Prostate gland (tissue), 2 donors: ENCODE data around the gene KCNJ15. TPM values are rescaled to one million over a fixed set of nuclear protein-coding genes. Genes with fewer than 3 reads are reported as not detected.
A peak's percentile ranks its signal among the peaks of the same experiment; 100 is the strongest.
"Not testable (repeated sequence)": the region's sequence is repeated elsewhere in the genome, so short reads cannot be mapped to it uniquely, and the experiment has no call there.

Source experiments
- DNase-seq: peaks from one replicate; pipeline ENCODE4 v3.0.0-alpha.2; 2019; ENCODE audit warnings: low spot score
- H3K27ac ChIP-seq, 2 donors: fragments of 200-600 bp; sonication (generic); 2 replicates each; pipeline ENCODE4 v1.5.1; 2017 to 2019
- H3K27me3 ChIP-seq: fragments of 200-600 bp; sonication (generic); replicated peaks from 2 replicates; pipeline ENCODE4 v1.5.1; 2019; ENCODE audit not compliant: insufficient read depth
- H3K36me3 ChIP-seq, 2 donors: fragments of 200-600 bp; sonication (generic); 1 replicate in 1 of 2; 2 replicates in 1 of 2; pipeline versions ENCODE4 v1.5.1 to v1.8.1; 2017 to 2019
- H3K4me1 ChIP-seq: fragments of 200-600 bp; sonication (generic); replicated peaks from 2 replicates; pipeline ENCODE4 v1.5.1; 2019
- H3K4me3 ChIP-seq, 2 donors: fragments of 200-600 bp; sonication (generic); 2 replicates each; pipeline ENCODE4 v1.5.1; 2017 to 2019
- H3K9me3 ChIP-seq: fragments of 200-600 bp; sonication (generic); 2 replicates; pipeline ENCODE4 v1.5.1; 2017
- POLR2A ChIP-seq: fragments of 450-650 bp; IDR thresholded peaks from one replicate; pipeline ENCODE4 v1.6.1; 2016; ENCODE audit warnings: antibody characterized with exemption, mild to moderate bottlenecking
- POLR2AphosphoS5 ChIP-seq: sonication (generic); formaldehyde crosslinking; IDR thresholded peaks from one replicate; pipeline ENCODE4 v1.6.1; 2017; ENCODE audit warnings: antibody characterized with exemption
- WGBS: methylation state at CpG from one replicate; pipeline ENCODE4 v1.1.5; 2018; 5-methylcytosine and 5-hydroxymethylcytosine counted together
- intact Hi-C: fragments of 100-400 bp; cut with DNase I; formaldehyde crosslinking; loops from one replicate; pipeline ENCODE4 v1.14.2; 2022
- total RNA-seq, 2 donors: library from RNA; depleted of rRNA; stranded (reverse); fragments of >200 nt; gene quantifications; one replicate each; pipeline ENCODE4 v1.1.0, GENCODE V29; 2016
- TF ChIP-seq, protein P1 (sequence below), 4 experiments: fragments of 200-600 bp in 2 of 4; fragments of 450-650 bp in 2 of 4; sonication (generic) in 2 of 4; IDR thresholded peaks; 1 replicate in 3 of 4; 2 replicates in 1 of 4; pipeline ENCODE4 v1.5.1; 2016 to 2019; ENCODE audit warnings: antibody characterized with exemption in 4 of 4, mild to moderate bottlenecking in 2 of 4, moderate library complexity in 2 of 4

The KCNJ15 gene
- total RNA-seq, 2 donors from 2014 or later, result 4.5 to 5.6 TPM

DNA sequence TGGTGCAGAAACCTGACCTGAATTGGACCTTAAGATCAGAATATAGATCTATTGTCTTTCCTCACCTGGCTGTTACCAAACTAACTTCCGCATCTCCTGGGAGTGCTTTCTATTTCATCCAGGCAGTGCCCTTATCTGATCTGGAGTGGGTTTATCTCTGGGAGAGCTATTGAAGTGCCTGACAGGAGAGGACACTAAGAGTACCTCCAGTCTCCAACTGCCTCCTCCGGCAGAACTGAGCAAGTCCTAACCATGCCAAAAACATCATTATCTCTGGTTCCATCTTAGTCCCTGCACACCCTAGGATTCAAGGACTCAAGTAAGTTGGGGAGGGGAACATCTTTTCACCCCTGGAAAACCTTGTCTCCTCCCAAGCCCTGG is 12.4 kb upstream of the KCNJ15 start:
- Histone ChIP-seq H3K27me3 (no peaks in the 10 kb centered on the region), H3K4me3 (no peak overlapping the region), H3K4me1 (no peaks in the 10 kb centered on the region), H3K36me3 (no peaks in the 10 kb centered on the region), H3K27ac (no peak overlapping the region), H3K9me3 (no peaks in the 10 kb centered on the region)
- WGBS, result 13% methylated on average over 2 of the region's 2 CpGs
- intact Hi-C loops, result no loop called here
- TF ChIP-seq POLR2A, result no peak
- TF ChIP-seq, protein P1, sequence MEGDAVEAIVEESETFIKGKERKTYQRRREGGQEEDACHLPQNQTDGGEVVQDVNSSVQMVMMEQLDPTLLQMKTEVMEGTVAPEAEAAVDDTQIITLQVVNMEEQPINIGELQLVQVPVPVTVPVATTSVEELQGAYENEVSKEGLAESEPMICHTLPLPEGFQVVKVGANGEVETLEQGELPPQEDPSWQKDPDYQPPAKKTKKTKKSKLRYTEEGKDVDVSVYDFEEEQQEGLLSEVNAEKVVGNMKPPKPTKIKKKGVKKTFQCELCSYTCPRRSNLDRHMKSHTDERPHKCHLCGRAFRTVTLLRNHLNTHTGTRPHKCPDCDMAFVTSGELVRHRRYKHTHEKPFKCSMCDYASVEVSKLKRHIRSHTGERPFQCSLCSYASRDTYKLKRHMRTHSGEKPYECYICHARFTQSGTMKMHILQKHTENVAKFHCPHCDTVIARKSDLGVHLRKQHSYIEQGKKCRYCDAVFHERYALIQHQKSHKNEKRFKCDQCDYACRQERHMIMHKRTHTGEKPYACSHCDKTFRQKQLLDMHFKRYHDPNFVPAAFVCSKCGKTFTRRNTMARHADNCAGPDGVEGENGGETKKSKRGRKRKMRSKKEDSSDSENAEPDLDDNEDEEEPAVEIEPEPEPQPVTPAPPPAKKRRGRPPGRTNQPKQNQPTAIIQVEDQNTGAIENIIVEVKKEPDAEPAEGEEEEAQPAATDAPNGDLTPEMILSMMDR (IDR thresholded peaks at IDR 0.05), result no peak
- peak; percentile 42 for TF ChIP-seq POLR2AphosphoS5
- peak; percentile 18 for DNase-seq

DNA sequence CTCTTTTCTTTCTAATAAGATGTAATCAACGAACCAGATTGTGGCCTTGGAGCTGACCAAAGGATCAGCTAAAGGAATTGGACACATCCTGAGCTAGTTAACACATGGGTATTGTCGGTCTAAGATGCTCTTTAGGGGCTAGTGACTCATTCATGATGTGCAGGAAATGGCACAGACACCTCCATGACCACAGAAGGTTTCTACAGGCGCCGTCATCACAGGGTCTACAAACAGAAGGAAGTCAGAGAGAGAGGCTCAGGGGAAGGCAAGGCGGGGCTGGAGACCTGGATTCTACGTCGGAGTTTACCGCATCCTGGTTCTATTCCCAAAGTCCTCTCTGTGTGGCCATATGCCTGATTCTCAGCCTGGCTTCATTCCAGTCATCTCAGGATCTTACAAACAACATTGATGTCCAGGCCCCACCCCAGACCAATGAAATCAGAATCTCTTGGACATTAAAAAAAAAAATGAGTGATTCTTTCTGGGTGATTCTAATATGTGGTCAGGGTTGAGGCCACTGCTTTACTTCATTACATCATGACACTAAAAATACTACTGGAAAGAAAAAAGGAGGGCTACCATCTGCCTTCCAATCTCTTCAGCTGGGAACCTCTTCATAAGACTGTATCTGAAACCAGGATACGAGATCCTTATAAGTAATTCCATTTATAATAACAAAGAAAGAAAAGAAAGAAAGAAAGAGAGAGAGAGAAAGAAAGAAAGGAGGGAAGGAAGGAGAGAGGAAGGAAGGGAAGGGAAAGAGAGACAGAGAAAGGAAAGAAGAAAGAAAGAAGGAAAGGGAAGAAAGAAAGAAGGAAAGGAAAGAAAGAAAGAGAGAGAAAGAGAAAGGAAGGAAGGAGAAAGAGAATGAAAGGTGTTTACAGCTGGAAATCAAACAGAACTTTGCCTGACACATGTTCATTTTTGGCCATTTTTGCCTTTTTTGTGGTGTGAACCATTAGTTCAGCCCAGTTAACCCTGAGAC is 11.6 kb upstream of the KCNJ15 start:
- Histone ChIP-seq H3K4me3 (no peak overlapping the region), H3K27ac (no peak overlapping the region), H3K27me3 (no peaks in the 10 kb centered on the region), H3K9me3 (no peaks in the 10 kb centered on the region), H3K4me1 (no peaks in the 10 kb centered on the region), H3K36me3 (no peaks in the 10 kb centered on the region)
- no peak for DNase-seq
- TF ChIP-seq POLR2AphosphoS5 (no peak), POLR2A (no peak)
- TF ChIP-seq, protein P1 (IDR thresholded peaks at IDR 0.05), result no peak
- 82% methylated on average over 9 of the region's 9 CpGs for WGBS
- intact Hi-C loops, result no loop called here

GRCh38 chr21:38246511-38246910 is 10.3 kb upstream of the KCNJ15 start:
- Histone ChIP-seq H3K36me3 (no peaks in the 10 kb centered on the region), H3K4me3 (no peak overlapping the region), H3K9me3 (no peaks in the 10 kb centered on the region), H3K27me3 (no peaks in the 10 kb centered on the region), H3K4me1 (no peaks in the 10 kb centered on the region), H3K27ac (no peak overlapping the region)
- TF ChIP-seq POLR2AphosphoS5, result no peak
- TF ChIP-seq, protein P1 (IDR thresholded peaks at IDR 0.05), result no peak
- no peak for TF ChIP-seq POLR2A
- DNase-seq, result no peak
- intact Hi-C loops, result no loop called here

DNA sequence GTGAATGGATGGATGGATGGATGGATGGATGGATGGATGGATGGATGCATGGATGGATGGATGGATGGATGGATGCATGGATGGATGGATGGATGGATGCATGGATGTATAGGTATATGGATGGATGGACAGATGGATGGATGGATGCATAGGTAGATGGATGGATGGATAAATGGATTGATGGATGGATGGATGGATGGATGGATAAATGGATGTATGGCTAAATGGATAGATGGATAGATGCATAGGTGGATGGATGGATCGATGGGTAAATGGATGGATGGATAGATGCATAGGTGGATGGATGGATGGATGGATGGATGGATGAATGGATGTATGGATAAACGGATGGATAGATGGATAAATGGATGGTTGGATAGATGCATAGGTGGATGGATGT is 9.7 kb upstream of the KCNJ15 start:
- DNase-seq, H3K9me3 ChIP-seq, H3K4me3 ChIP-seq, H3K27me3 ChIP-seq, intact Hi-C loops, H3K27ac ChIP-seq, H3K36me3 ChIP-seq, H3K4me1 ChIP-seq: not testable (repeated sequence)
- WGBS, result 96% methylated on average over 2 of the region's 2 CpGs

GRCh38 chr21:38247738-38248510 is 8.9 kb upstream of the KCNJ15 start:
- TF ChIP-seq POLR2AphosphoS5, result no peak
- TF ChIP-seq, protein P1 (IDR thresholded peaks at IDR 0.05), result no peak

More at GRCh38 chr21:38247738-38248510, 8.9 kb upstream of the KCNJ15 start:
- WGBS, result 56% methylated on average over 4 of the region's 4 CpGs
- Histone ChIP-seq H3K36me3 (no peaks in the 10 kb centered on the region), H3K27ac (no peak overlapping the region), H3K4me3 (no peak overlapping the region), H3K4me1 (no peaks in the 10 kb centered on the region), H3K9me3 (no peaks in the 10 kb centered on the region), H3K27me3 (no peaks in the 10 kb centered on the region)
- intact Hi-C loops, result no loop called here
- no peak for DNase-seq
